Kidney (tissue), 14 donors: ENCODE data around the gene ZNF124. TPM values are rescaled to one million over a fixed set of nuclear protein-coding genes. Genes with fewer than 3 reads are reported as not detected.
"Not testable (repeated sequence)": the region's sequence is repeated elsewhere in the genome, so short reads cannot be mapped to it uniquely, and the experiment has no call there.

ENCODE experiments used
- DNase-seq, 5 donors: peaks; one replicate each; pipeline ENCODE4 v3.0.0-alpha.2; 2013 to 2020
- FAIRE-seq: peaks from 2 replicates; lab custom pipeline; 2012; peaks lifted over from hg19 to GRCh38; lab: Jason Lieb, UNC
- H3K27ac ChIP-seq, 2 donors: one replicate each; pipeline ENCODE4 v1.7.0; 2013; ENCODE audit warnings: low read depth in 2 of 2, low read length in 2 of 2, inconsistent platforms in 1 of 2
- H3K27me3 ChIP-seq: one replicate; pipeline ENCODE4 v1.7.1; 2013; ENCODE audit warnings: low read length, inconsistent platforms; ENCODE audit not compliant: control insufficient read depth, insufficient read depth
- H3K36me3 ChIP-seq, 3 donors: one replicate each; pipeline versions ENCODE4 v1.7.0 to v1.7.1; 2013; ENCODE audit warnings: low read length in 3 of 3, control low read depth in 1 of 3, inconsistent platforms in 1 of 3; ENCODE audit not compliant: insufficient read depth in 3 of 3, control insufficient read depth in 2 of 3
- H3K4me1 ChIP-seq, 3 donors: one replicate each; pipeline versions ENCODE4 v1.7.0 to v1.7.1; 2013; ENCODE audit warnings: low read length in 3 of 3, inconsistent platforms in 1 of 3, low read depth in 1 of 3; ENCODE audit not compliant: control insufficient read depth in 2 of 3, insufficient read depth in 2 of 3
- H3K4me3 ChIP-seq, 3 donors: one replicate each; pipeline versions ENCODE4 v1.7.0 to v1.8.1; 2013; ENCODE audit warnings: low read length in 3 of 3, control low read depth in 1 of 3, inconsistent platforms in 1 of 3
- H3K9ac ChIP-seq, 3 donors: one replicate each; pipeline versions ENCODE4 v1.7.0 to v1.7.1; 2013; ENCODE audit warnings: low read length in 3 of 3, control low read depth in 1 of 3, inconsistent platforms in 1 of 3
- H3K9me3 ChIP-seq, 3 donors: one replicate each; pipeline versions ENCODE4 v1.7.0 to v1.7.1; 2013; ENCODE audit warnings: low read length in 3 of 3, control low read depth in 1 of 3, inconsistent platforms in 1 of 3; ENCODE audit not compliant: control insufficient read depth in 2 of 3, insufficient read depth in 1 of 3
- CTCF ChIP-seq: IDR thresholded peaks from 3 replicates; pipeline ENCODE4 v1.5.1; 2012; ENCODE audit warnings: mild to moderate bottlenecking, moderate library complexity, borderline replicate concordance; ENCODE audit not compliant: insufficient read depth; ENCODE audit errors: extremely low read depth
- intact Hi-C: fragments of 100-400 bp; cut with DNase I; formaldehyde crosslinking; loops from one replicate; pipeline ENCODE4 v1.11.1; 2022
- polyA plus RNA-seq: library from polyadenylated mRNA; stranded (reverse); fragments of 350-450 nt; fragmentation: Illumina TruSeq; extraction: RNeasy Lipid Tissue Mini Kit (QIAGEN cat#74804); gene quantifications from one replicate; pipeline ENCODE4 v1.2.3, GENCODE V29; 2014; ENCODE audit warnings: low read depth, low replicate concordance; ENCODE audit not compliant: insufficient read depth
- total RNA-seq: library from RNA; stranded (reverse); fragmentation: NEBNext Ultra II Directional; extraction: Animal tissue kit (Norgen Biotek cat#: 25700); gene quantifications from one replicate; pipeline ENCODE4 v1.2.1, GENCODE V29; 2021
- donor health status: control.
- donor health status: control.
- donor health status: control.
- donor health status: control.
- donor health status: control.
- donor health status: DM: yes; HTN: yes; CAD: no.
- donor health status: Normal renal cell carcinoma (clear cell type).

ZNF124 gene
- total and polyA plus RNA-seq, 2 donors from 2014 or later: 2.5 to 45.7 TPM

DNA sequence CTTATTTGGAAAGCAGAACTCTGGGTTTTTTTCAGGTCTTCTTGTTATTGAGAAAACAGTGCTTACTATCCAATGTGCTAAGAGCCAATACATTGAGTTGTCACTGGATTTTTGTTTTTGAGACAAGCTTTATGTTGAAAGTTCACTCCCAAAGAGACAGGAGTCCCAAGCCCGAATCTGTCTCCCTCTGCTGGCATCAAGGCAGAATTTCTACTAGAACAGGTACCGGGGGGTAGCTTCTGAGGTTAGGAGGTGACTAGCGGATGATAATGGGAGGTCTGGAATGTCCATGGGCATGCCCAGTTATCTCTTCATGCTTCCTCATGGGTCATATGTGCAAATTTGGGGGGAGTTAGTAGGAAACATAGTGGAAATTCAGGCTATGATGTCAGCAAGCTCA lies 25.1 kb downstream of the ZNF124 start:
- intact Hi-C loops: no loop called here
- no peak for FAIRE-seq
- Histone ChIP-seq H3K27me3 (no peaks in the 10 kb centered on the region), H3K36me3 (peaks cover 0 to 5% (median 2%) of the 10 kb centered on the region in 3 donors), H3K9me3 (peaks cover 6 to 60% (median 13%) of the 10 kb centered on the region in 3 donors), H3K27ac (no peak overlapping the region), H3K4me1 (no peaks in the 10 kb centered on the region), H3K9ac (no peak overlapping the region), H3K4me3 (no peak overlapping the region)
- no peak for TF ChIP-seq CTCF
- no peak for DNase-seq

- no peak for FAIRE-seq
- no peak overlapping the region for H3K27ac ChIP-seq
- no peak overlapping the region for H3K9ac ChIP-seq
- intact Hi-C loops: no loop called here
- TF ChIP-seq CTCF: no peak
- DNase-seq: no peak
- H3K9me3 ChIP-seq: peaks cover 4 to 74% (median 13%) of the 10 kb centered on the region in 3 donors
- peaks cover 0 to 5% (median 4%) of the 10 kb centered on the region in 3 donors for H3K36me3 ChIP-seq
- H3K4me3 ChIP-seq: no peak overlapping the region
- H3K27me3 ChIP-seq: no peaks in the 10 kb centered on the region
- no peaks in the 10 kb centered on the region for H3K4me1 ChIP-seq
Observed at GRCh38 chr1:247145279-247145678, 26.5 kb downstream of the ZNF124 start.

DNA sequence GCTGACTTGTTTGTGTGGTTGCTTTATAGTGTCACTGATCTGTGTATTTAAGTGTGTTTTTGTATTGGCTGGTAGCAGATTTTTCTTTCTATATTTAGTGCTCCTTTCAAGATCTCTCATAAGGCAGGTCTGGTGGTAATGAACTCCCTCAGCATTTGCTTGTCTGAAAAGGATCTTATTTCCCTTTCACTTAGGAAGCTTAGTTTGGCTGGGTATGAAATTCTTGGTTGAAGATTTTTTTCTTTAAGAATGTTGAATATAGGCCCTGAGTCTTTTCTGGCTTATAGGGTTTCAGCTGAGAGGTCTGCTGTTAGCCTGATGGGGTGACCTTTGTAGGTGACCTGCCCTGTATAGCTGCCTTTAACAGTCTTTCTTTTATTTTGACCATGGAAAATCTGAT lies 32.3 kb downstream of the ZNF124 start:
- FAIRE-seq, H3K4me1 ChIP-seq, H3K27ac ChIP-seq, H3K36me3 ChIP-seq, intact Hi-C loops, H3K4me3 ChIP-seq, H3K9ac ChIP-seq, H3K27me3 ChIP-seq: not testable (repeated sequence)
- peaks cover 0 to 80% (median 14%) of the 10 kb centered on the region in 3 donors for H3K9me3 ChIP-seq
- peak in 1 of 5 donors; percentile 4 for DNase-seq

DNA sequence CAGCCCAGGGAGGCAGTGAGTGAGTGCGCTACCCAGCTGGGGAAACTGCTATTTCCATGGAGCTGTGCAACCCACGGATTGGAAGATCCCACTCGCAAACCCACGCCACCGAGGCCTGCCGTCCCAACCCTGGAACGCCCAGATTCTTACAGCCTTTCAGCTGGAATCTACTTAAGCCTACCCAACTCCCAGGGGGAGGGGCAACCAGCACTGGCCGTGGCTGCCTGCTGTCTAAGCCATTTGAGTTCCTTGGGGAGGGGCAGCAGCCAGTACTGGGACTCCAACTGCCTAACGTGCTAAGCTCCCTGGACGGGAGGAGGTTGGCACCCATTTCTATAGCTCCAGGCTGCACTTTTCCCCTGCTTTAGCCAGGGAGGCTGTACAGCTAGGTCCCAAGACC lies 40.6 kb downstream of the ZNF124 start:
- H3K4me3 ChIP-seq: no peak overlapping the region
- H3K27ac ChIP-seq: no peak overlapping the region
- H3K27me3 ChIP-seq: no peaks in the 10 kb centered on the region
- DNase-seq (no peak), FAIRE-seq (no peak)
- H3K4me1 ChIP-seq: no peaks in the 10 kb centered on the region
- peaks cover 0 to 33% (median 6%) of the 10 kb centered on the region in 3 donors for H3K9me3 ChIP-seq
- intact Hi-C loops: no loop called here
- H3K9ac ChIP-seq: no peak overlapping the region
- TF ChIP-seq CTCF: no peak
- peaks cover 0 to 6% (median 0%) of the 10 kb centered on the region in 3 donors for H3K36me3 ChIP-seq

- peak overlapping the region in 2 of 3 donors; percentile 36 to 48 for H3K4me3 ChIP-seq
- FAIRE-seq, H3K4me1 ChIP-seq, H3K27ac ChIP-seq, H3K27me3 ChIP-seq, H3K9me3 ChIP-seq, DNase-seq, H3K36me3 ChIP-seq, H3K9ac ChIP-seq: not testable (repeated sequence)
- intact Hi-C loops: loop anchor here (5.0 kb wide), 1 partner anchor 40 kb away; no protein-coding TSS in a partner anchor
Observed at GRCh38 chr1:247127519-247128282, 44.1 kb downstream of the ZNF124 start.

- not testable (repeated sequence) for H3K9me3 ChIP-seq, H3K9ac ChIP-seq, H3K27ac ChIP-seq, H3K4me1 ChIP-seq, DNase-seq, FAIRE-seq, H3K36me3 ChIP-seq, H3K27me3 ChIP-seq, H3K4me3 ChIP-seq
- intact Hi-C loops: loop anchor here (5.0 kb wide), 1 partner anchor 41 kb away; no protein-coding TSS in a partner anchor
Observed at GRCh38 chr1:247126601-247127000, 45.2 kb downstream of the ZNF124 start.
